ENCODE data around the gene NCKAP5. TPM values are rescaled to one million over a fixed set of nuclear protein-coding genes. Genes with fewer than 3 reads are reported as not detected.

The NCKAP5 gene
- total RNA-seq, 4 donors from 2014 or later = 2.7 to 11.7 (median 5.6) TPM

- Histone ChIP-seq H3K27me3 (no peaks in the 10 kb centered on the region), H3K36me3 (no peaks in the 10 kb centered on the region), H3K4me1 (no peaks in the 10 kb centered on the region), H3K27ac (no peak overlapping the region), H3K4me3 (no peak overlapping the region), H3K9me3 (peaks cover 0 to 14% (median 2%) of the 10 kb centered on the region in 4 donors)
- no peak for DNase-seq (ENCODE audit: low spot score in 2 of 2)
- TF ChIP-seq EP300 (IDR thresholded peaks at IDR 0.05) (no peak), POLR2A (IDR thresholded peaks at IDR 0.05) (no peak)
- TF ChIP-seq, protein P1, sequence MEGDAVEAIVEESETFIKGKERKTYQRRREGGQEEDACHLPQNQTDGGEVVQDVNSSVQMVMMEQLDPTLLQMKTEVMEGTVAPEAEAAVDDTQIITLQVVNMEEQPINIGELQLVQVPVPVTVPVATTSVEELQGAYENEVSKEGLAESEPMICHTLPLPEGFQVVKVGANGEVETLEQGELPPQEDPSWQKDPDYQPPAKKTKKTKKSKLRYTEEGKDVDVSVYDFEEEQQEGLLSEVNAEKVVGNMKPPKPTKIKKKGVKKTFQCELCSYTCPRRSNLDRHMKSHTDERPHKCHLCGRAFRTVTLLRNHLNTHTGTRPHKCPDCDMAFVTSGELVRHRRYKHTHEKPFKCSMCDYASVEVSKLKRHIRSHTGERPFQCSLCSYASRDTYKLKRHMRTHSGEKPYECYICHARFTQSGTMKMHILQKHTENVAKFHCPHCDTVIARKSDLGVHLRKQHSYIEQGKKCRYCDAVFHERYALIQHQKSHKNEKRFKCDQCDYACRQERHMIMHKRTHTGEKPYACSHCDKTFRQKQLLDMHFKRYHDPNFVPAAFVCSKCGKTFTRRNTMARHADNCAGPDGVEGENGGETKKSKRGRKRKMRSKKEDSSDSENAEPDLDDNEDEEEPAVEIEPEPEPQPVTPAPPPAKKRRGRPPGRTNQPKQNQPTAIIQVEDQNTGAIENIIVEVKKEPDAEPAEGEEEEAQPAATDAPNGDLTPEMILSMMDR (IDR thresholded peaks at IDR 0.05) = no peak
- 85 to 87% methylated on average over 4 of the region's 4 CpGs for WGBS, 2 donors
These were observed 528.1 kb downstream of the NCKAP5 start for GRCh38 chr2:133040170-133040569.

DNA sequence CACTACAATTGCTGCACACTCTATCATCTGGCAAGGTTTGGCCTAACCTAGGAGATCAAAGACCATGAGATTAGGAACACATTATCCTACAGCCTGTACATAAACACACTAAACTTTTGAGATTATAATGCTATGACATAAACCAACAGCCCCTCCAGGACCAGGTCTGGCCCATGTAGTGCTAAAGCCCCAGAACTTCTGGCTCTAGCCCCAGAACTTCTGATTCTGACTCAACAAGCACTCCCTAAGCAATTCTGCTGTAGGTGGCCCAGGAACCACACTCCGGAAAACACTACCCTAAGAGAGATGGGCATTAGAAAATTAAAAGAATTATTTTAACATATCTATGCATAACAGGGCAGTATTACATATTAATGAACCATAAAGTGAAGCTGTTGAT, 528.7 kb downstream of the NCKAP5 start:
- Histone ChIP-seq H3K4me3 (no peak overlapping the region), H3K36me3 (no peaks in the 10 kb centered on the region), H3K4me1 (no peaks in the 10 kb centered on the region), H3K27ac (no peak overlapping the region), H3K27me3 (no peaks in the 10 kb centered on the region), H3K9me3 (peaks cover 0 to 14% (median 5%) of the 10 kb centered on the region in 4 donors)
- DNase-seq (ENCODE audit: low spot score in 2 of 2) = no peak
- TF ChIP-seq EP300 (IDR thresholded peaks at IDR 0.05) (no peak), POLR2A (IDR thresholded peaks at IDR 0.05) (no peak)
- TF ChIP-seq, protein P1 (IDR thresholded peaks at IDR 0.05) = no peak
- 84 to 93% methylated on average over 1 of the region's 1 CpG for WGBS, 2 donors

- no peaks in the 10 kb centered on the region for H3K27me3 ChIP-seq
- no peaks in the 10 kb centered on the region for H3K36me3 ChIP-seq
- H3K9me3 ChIP-seq = no peaks in the 10 kb centered on the region
- no peaks in the 10 kb centered on the region for H3K4me1 ChIP-seq
- H3K4me3 ChIP-seq = no peak overlapping the region
- WGBS, 2 donors = 47 to 57% methylated on average over 6 of the region's 6 CpGs
- no peak overlapping the region for H3K27ac ChIP-seq
- TF ChIP-seq, protein P1 (IDR thresholded peaks at IDR 0.05) = no peak
- TF ChIP-seq POLR2A (IDR thresholded peaks at IDR 0.05) (no peak), EP300 (IDR thresholded peaks at IDR 0.05) (no peak)
- DNase-seq (ENCODE audit: low spot score in 2 of 2) = no peak
These were observed 541.6 kb downstream of the NCKAP5 start for GRCh38 chr2:133026536-133027177.

DNA sequence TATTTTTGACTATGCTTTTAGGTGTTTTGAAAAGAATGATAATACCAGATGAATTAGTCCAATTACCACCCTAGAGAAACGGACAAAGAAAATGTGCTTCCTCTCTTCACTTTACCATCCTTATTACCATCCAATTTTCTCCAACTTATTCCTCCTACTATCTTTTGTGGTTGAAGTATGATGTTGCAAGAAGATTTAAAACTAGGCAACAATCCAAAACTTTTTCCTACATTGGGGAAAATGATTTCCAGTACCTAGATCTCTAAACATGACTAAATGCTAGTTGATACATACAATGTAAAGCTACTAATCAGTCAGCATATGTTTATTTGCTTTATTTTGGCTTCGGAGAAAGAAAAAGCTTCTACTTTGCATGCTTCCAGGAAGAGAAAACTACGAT, 543.3 kb downstream of the NCKAP5 start:
- H3K27ac ChIP-seq = no peak overlapping the region
- H3K4me1 ChIP-seq = no peaks in the 10 kb centered on the region
- no peak for TF ChIP-seq POLR2A (IDR thresholded peaks at IDR 0.05)
- TF ChIP-seq EP300 (IDR thresholded peaks at IDR 0.05) = no peak
- TF ChIP-seq, protein P1 (IDR thresholded peaks at IDR 0.05) = no peak
- 51 to 66% methylated on average over 3 of the region's 3 CpGs for WGBS, 2 donors
- no peaks in the 10 kb centered on the region for H3K9me3 ChIP-seq
- no peak for DNase-seq (ENCODE audit: low spot score in 2 of 2)
- H3K27me3 ChIP-seq = no peaks in the 10 kb centered on the region
- H3K36me3 ChIP-seq = no peaks in the 10 kb centered on the region
- no peak overlapping the region for H3K4me3 ChIP-seq

- Histone ChIP-seq H3K36me3 (no peaks in the 10 kb centered on the region), H3K4me1 (no peaks in the 10 kb centered on the region), H3K4me3 (no peak overlapping the region), H3K27ac (no peak overlapping the region), H3K27me3 (no peaks in the 10 kb centered on the region), H3K9me3 (no peaks in the 10 kb centered on the region)
- no peak for DNase-seq (ENCODE audit: low spot score in 2 of 2)
- 65 to 67% methylated on average over 6 of the region's 6 CpGs for WGBS, 2 donors
- TF ChIP-seq EP300 (IDR thresholded peaks at IDR 0.05) (no peak), POLR2A (IDR thresholded peaks at IDR 0.05) (no peak)
- TF ChIP-seq, protein P1 (IDR thresholded peaks at IDR 0.05) = no peak
These were observed 555.2 kb downstream of the NCKAP5 start for GRCh38 chr2:133012847-133013734.
